Endothelial cell of umbilical vein (primary cell): ENCODE results near the gene NQO1.

Experiments
- EZH2 ChIP-seq: IDR thresholded peaks from 2 replicates; pipeline ENCODE4 v1.6.1; 2012; ENCODE audit warnings: borderline replicate concordance, low read depth, mild to moderate bottlenecking, moderate library complexity, low read length, inconsistent platforms; ENCODE audit not compliant: severe bottlenecking
- GATA2 ChIP-seq: IDR thresholded peaks from 2 replicates; pipeline ENCODE4 v1.7.0; 2011; ENCODE audit warnings: low read depth, mild to moderate bottlenecking, moderate library complexity, mixed read lengths, low read length; ENCODE audit not compliant: insufficient read length, insufficient read depth
- JUN ChIP-seq: IDR thresholded peaks from 2 replicates; pipeline ENCODE4 v1.6.1; 2011; ENCODE audit warnings: borderline replicate concordance, low read depth; ENCODE audit not compliant: insufficient read length, insufficient read depth
- MYC ChIP-seq: IDR thresholded peaks from one replicate; pipeline ENCODE4 v1.6.1; 2011; ENCODE audit warnings: mild to moderate bottlenecking, low read depth, low read length
- POLR2A ChIP-seq: IDR thresholded peaks from 2 replicates; pipeline ENCODE4 v1.6.1; 2012; ENCODE audit warnings: low read depth, mild to moderate bottlenecking, control low read depth, low read length
- POLR2AphosphoS5 ChIP-seq: IDR thresholded peaks from 2 replicates; pipeline ENCODE4 v1.6.1; 2012; ENCODE audit warnings: low read depth, mild to moderate bottlenecking, control low read depth, low read length, moderate library complexity; ENCODE audit not compliant: insufficient read depth
- TF ChIP-seq, protein P1 (sequence below), 2 donors: IDR thresholded peaks; 1 replicate in 1 of 2; 2 replicates in 1 of 2; pipeline ENCODE4 v1.5.1; 2011; ENCODE audit warnings: low read length in 2 of 2, mild to moderate bottlenecking in 2 of 2, moderate library complexity in 2 of 2, control low read depth in 1 of 2, inconsistent platforms in 1 of 2, low read depth in 1 of 2; ENCODE audit not compliant: insufficient read depth in 1 of 2; ENCODE audit errors: extremely low read depth in 1 of 2
- TF ChIP-seq, protein P2 (sequence below): IDR thresholded peaks from 2 replicates; pipeline ENCODE4 v1.6.1; 2011; ENCODE audit not compliant: insufficient read depth, insufficient read length

DNA sequence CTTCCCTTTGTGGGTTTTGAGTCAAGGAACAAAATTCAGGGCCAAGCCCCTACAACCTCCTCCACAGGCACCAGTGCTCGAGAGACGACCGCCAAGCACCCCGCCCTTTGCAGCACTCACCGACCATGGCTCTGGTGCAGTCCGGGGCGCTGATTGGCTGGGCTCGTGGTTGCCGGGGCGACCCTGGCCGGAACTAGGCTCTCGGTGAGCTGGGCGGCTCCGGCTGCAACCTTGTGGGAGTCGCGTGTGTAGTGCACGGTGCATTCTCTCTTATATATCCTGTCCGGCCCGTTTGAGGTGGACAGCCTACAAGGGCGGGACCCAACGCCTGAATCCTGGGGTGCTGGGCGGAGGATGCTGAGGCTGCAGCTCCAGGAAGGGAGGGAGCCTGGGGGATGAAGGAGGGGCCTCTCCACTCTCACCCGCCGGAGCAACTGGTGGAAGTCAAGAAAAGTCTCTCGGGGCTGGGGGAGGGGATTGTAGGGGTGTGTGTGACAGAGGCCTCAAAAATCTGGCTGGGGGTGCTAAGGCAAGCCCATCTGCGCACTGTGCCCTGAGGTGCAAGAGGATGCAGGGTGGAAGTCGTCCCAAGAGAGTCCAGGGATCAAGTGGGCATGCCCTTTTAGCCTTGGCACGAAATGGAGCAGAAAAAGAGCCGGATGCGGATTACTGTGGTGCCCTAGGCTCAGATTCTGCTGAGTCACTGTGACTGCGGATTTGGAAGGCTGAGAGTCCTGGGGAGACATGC, at the start of gene NQO1:
- TF ChIP-seq, protein P1, sequence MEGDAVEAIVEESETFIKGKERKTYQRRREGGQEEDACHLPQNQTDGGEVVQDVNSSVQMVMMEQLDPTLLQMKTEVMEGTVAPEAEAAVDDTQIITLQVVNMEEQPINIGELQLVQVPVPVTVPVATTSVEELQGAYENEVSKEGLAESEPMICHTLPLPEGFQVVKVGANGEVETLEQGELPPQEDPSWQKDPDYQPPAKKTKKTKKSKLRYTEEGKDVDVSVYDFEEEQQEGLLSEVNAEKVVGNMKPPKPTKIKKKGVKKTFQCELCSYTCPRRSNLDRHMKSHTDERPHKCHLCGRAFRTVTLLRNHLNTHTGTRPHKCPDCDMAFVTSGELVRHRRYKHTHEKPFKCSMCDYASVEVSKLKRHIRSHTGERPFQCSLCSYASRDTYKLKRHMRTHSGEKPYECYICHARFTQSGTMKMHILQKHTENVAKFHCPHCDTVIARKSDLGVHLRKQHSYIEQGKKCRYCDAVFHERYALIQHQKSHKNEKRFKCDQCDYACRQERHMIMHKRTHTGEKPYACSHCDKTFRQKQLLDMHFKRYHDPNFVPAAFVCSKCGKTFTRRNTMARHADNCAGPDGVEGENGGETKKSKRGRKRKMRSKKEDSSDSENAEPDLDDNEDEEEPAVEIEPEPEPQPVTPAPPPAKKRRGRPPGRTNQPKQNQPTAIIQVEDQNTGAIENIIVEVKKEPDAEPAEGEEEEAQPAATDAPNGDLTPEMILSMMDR (IDR thresholded peaks at IDR 0.05; ENCODE audit: extremely low read depth in 1 of 2, insufficient read depth in 1 of 2, low read depth in 1 of 2, low read length in 2 of 2), result no peak
- TF ChIP-seq POLR2A, result peak; percentile 91
- peak; percentile 81 for TF ChIP-seq POLR2AphosphoS5
- peak; percentile 45 for TF ChIP-seq MYC
- no peak for TF ChIP-seq EZH2
- TF ChIP-seq JUN, result no peak
- no peak for TF ChIP-seq GATA2
- TF ChIP-seq, protein P2, sequence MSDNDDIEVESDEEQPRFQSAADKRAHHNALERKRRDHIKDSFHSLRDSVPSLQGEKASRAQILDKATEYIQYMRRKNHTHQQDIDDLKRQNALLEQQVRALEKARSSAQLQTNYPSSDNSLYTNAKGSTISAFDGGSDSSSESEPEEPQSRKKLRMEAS, result no peak
